Measurements from ENCODE around the gene TPRG1.
A peak's percentile ranks its signal among the peaks of the same experiment; 100 is the strongest.

The TPRG1 gene

DNA sequence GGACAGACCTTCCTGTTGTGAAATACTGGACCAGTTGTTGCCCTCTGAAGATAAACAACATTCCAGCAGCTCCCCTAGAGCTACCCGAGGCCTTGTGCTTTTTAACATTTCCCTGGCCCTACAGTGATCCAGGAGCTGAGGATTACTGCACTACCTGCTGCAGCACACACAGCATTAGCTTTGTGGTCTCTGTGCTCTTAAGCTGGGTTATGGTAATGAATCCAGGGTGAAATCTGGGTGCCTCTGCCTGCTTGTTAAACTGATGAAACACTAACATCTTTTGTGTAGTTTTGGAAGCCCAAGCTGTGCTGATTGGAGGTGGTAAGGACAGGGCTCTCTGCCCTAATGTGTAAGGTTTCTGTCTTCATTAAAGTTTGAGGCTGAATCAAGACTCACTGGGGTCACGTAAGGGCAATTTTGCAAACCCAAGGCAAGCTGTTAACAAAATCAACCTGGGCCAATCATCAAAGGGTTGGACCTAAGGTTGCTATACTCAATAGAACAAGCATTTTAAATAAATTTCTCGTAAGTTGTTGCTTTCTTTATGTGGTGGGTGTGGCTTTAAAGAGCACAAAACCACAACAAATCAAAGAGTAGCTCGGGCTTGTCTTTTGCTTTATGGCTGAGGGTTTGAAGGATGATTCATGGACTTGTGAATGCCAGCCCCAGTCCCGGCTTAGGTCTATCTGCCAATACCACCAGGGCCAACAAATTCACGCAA, 183.9 kb downstream of the TPRG1 start:
- peak; percentile 88 for DNase-seq (ENCODE audit: low read depth)

DNA sequence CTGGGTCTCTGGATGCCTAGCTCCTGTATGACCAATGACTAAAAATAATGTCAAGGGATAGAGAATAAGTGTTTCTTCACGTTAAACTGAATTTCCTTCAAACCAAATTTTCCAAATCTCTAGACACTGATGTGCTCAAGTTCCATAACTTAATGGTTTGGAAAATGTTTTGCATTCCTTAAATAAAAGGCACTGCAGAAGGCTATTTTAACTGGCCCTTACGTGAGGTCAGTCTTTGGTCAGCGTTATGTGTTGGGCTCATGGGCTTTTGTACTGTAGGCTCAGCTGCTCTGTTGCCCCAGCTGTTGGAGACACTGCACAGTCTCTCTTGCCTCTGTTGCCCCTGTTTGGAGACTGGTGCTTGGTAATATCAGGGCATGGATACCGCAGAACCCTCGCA, 188.5 kb downstream of the TPRG1 start:
- no peak for DNase-seq (ENCODE audit: low read depth)

DNA sequence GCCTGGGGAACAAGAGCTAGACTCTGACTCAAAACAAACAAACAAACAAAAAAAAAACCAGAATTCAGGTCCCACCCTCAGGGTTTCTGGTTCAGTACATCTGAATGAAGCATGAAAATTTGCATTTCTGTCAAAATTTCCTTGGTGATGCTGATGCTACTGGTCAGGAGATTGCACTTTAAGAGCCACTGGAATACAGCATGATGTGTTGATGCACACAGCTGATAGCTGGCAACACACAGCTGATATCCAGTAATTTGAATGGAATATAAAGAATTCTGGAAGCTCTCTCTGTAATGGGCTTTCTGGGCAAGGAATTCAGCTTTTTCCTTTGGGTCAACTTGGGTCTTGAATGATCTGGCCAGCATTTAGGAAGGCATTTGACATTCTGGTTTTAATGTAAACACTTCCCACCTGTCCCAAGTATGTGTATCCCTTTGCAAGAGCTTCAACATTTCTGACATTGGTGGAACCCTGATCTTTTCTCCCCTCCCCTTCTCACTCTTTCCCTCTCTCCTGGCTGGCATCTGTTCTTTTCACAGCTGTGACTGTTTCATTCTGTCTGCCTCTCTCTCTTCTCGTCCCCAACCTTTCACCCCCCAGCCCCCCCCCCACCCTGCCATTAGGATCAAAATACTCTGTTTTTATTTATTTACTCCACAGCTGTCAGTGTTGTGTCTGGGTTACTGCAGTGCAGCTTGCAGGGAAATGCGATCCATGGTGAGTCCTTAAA, 189.5 kb downstream of the TPRG1 start:
- DNase-seq (ENCODE audit: low read depth) = no peak

DNA sequence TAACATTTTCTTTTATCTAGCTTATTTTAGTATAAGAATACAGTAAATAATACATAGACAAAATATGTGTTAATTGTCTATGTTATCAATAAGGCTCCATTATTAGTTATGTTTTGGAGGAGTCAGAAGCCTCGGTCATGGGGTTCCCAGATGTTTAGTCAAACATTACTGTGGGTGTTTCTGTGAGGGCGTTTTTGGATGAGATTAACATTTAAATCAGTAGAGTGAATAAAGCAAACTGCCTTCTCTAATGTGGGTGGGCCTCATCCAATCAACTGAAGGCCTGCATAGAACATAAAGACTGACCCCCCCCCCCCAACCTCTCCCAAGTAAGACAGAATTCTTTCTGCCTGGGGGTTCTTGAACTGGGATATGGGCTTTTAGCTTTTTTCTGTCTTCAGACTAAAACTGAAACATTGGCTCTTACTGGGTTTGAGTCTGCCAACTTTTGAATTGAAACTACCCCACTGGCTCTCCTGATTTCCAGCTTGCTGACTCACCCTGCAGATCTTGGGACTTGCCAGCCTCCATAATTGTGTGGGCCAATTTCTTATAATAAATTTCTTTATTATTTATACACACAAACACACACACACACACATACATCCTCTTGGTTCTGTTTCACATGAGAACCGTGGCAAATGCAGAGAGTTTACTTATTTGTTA, 192.0 kb downstream of the TPRG1 start:
- no peak for DNase-seq (ENCODE audit: low read depth)

DNA sequence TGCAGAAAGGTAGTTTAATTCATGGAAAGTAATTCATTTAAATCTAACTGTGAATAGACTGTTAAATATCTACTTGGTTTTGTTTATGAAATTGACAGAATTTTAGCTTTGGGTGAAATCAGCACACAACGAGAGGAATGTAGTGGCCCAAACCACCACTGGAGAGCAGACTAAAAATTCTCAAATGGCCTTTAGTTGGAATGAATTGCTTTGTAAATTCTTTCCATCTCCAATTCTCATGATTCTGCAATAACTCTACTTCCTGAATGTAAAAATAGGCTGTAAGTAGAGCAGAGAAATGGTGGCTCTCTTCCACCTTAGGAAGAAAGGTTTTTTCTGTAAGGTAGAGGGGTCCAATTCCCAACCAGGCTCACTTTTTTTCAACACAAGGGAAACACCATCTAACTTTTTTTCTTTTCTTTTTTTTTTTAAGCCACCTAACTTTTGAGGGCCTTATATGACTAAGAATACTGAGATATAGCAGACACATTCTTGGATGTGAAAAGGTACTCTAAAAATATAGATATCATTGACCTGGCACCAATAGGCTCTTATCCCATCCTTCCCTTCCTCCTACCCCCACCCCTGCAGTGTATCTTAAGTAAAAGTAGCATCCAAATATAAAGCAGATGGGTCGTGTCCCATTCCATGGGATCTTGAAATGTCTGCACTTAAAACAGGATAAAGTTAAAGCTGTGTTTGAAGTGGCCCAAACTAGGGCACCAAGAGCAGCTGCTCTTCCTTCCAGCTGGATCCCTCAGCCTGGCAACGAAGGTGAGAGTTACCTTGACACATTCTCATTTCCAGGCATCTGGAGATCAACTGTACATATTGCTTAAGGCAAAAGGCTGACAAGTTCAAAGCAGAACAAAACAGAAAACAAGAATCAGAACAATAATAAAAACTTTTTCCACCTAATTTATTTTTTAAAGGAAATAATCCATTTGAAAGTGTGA, 194.1 kb downstream of the TPRG1 start:
- no peak for DNase-seq (ENCODE audit: low read depth)

DNA sequence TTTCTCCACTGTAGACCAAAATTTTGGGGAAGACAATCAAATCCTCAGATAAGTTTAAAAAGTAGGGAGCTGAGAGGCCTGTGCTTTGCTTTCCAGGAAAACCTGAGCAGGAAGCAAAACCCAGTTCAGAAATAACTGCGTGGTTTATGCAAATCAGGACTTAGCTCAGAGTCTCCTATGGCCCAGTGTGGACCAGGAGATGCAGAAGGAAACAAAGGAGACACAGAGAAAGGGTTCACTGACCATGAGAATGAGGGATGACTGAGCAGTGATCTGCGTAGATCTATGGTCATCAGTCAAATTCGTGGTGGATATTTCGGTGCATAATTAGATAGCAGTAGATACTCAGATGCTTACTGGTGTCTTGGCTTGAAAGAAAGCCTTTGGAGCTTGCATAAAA, 196.6 kb downstream of the TPRG1 start:
- DNase-seq (ENCODE audit: low read depth) = no peak

DNA sequence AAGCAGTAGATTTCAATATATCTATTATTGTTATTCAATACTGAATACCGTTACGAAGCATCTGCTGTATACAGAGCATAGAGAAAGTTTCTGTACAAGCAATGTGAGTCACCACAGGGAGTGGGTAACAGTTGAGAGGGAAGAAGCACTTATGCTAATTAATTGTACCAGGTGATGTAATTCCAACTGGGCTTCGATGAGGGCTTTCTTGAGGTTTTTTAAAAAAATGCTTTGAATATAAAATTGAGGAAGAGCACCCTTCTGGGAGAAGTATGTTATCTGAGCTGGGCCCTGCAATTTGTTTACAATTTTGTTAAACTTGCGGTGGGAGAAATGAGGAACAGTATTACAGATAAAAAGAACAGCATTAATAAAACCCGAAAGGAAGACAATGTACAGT, 197.9 kb downstream of the TPRG1 start:
- no peak for DNase-seq (ENCODE audit: low read depth)

DNA sequence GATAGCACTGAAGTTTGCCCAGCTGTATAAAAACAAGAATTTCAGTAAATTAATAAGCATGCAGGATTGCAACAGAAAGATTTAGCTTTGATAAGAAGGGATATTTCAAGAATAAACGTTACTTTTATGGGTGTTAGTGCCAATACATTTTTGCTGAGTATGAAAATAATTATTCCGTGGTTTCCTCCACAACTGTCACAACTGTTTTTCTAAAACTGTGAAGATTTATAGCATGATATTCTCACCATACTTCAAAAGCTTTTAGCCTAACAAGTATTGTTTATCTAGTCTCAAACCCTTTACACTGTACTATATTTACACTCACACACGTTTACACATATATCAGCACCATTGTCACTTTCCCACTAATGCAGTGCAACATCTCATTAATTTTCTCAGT, 200.5 kb downstream of the TPRG1 start:
- DNase-seq (ENCODE audit: low read depth) = no peak

All from amniotic epithelial cell (primary cell).